T-helper 1 cell treated with Interleukin-12 subunit alpha and Interleukin-12 subunit beta and Interleukin-4 antibody, amounts not matched to agents 30 ng/mL and 1 ng/mL, for 36 hours (primary cell): ENCODE measurements around the gene HYCC1. TPM values are rescaled to one million over a fixed set of nuclear protein-coding genes. Genes with fewer than 3 reads are reported as not detected.
"Not testable (repeated sequence)": the region's sequence is repeated elsewhere in the genome, so short reads cannot be mapped to it uniquely, and the experiment has no call there.

Source experiments
- intact Hi-C: fragments of 100-400 bp; cut with micrococcal nuclease; formaldehyde crosslinking; loops from one replicate; pipeline ENCODE4 v1.15.1; 2024
- total RNA-seq: library from RNA; stranded (reverse); gene quantifications from 2 replicates; pipeline ENCODE4 v1.2.3, GENCODE V29; 2022

HYCC1 gene
- 61.3 and 64.2 TPM in 2 replicates for total RNA-seq

DNA sequence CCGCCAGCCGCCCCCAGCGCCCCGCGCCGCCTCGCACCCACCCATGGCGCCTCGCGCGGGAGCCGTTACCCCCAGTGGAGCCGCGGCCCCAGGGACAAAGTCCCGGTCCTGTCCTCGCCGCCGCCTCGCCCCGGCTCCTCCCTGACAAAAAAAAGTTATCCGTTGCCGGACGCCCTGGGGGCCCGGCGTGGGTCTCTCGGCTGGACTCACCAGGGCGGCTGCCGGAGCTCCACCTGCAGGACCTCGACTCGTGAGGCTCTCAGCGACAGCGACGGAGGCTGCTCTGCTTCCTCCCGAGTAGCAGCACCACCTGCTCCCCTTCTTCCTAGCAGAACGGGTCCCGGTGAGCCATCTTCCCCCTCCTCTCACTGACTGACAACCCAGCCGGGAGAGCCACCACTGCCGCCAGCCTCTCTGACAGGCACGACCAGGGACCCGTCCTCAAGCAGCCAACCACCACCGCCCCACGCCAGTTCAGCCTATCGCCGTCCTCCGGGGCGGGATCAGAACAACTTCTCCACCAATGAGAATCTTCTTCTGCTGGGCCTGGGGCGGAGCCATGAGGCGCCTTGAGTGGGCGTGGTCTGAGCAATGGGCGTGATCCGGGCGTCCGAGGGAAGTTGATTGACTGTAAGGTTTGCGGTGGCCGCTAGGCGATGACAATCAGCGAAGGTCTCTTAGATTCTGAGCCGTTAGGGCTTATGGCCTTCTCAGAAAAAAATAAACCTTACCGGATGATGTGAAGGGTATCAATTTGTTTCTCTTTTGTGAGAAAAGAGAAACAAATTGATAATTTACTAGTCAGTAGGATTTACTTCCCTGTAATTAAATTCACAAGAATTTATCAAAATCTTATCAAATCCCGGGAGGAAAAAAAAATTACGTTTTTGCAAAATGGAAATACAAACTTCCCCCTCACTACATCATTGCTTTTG lies at the start of gene HYCC1:
Gene HYCC1 (minus strand): TSS at position 416 of the 935 bp plus-strand sequence. CDS start 23,019 bp downstream, outside the sequence.
- intact Hi-C loops, result loop anchor here (1.0 to 10.0 kb wide), 18 partner anchors 19 to 1659 kb away; partner anchors contain the start of genes CCDC126, CDCA7L, IL6 and KLHL7

DNA sequence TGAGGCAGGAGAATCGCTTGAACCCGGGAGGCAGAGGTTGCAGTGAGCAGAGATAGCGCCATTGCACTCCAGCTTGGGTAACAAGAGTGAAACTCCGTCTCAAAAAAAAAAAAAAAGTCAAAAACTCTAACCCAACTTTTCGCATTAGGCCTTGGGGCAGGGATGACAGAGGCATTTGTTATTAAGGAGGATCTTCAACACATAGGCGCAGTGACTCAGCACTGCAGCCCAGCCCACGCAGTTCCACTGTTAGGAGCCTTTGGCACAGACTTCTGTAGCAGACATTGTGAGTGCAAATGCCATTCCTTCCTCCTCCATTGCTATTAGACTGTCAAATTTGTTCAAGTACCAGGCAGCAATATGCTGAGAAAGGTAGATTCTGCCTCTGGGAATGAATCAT lies 48.5 kb upstream of the HYCC1 start:
- intact Hi-C loops, result no loop called here

DNA sequence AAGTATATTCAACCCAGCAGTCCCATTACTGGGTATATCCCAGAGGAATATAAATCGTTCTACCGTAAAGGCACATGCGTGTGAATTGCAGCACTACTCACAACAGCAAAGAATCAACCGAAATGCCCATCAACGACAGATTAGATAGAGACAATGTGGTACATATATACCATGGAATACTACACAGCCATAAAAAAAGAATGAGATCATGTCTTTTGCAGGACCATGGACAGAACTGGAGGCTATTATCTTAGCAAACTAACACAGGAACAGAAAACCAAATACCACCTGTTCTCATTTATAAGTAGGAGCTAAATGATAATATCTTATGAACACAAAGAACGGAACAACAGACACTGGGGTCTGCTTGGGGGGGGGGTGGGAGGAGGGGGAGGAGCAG lies 47.4 kb upstream of the HYCC1 start:
- intact Hi-C loops, result no loop called here

DNA sequence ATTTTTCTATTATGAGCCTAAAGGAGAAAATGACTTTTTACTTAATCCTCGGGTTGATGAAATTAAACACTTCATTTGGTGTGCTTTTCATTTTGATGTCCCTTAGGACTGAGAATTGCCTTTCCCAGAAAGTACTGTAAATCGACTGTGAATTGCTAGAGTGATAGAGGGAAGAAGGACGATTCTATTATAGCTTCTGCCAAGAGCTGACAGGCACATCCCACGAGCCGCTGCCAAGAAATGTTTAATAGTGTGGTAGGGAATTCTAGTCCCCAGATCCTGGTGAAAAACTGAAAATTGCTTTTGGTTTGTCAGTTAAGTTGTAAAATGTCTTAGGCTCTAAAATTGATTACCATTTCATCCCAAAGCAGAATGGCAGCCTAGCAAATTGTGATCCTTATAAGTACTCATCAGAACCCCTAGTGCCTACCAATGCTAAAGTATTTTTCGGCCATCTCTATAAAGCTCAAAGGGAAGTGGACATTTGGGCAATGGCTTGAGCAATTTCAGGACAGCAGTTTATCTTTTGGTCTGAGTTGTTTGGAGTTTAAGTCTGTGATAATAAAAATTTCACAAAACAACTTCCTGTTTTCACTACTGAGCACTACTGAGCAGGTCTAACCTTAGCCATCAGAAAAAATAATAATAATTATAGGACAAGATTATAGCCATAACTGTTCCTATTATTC lies 44.6 kb upstream of the HYCC1 start:
- intact Hi-C loops, result loop anchor here (5.0 kb wide), 2 partner anchors 86 to 126 kb away; no protein-coding TSS in a partner anchor

DNA sequence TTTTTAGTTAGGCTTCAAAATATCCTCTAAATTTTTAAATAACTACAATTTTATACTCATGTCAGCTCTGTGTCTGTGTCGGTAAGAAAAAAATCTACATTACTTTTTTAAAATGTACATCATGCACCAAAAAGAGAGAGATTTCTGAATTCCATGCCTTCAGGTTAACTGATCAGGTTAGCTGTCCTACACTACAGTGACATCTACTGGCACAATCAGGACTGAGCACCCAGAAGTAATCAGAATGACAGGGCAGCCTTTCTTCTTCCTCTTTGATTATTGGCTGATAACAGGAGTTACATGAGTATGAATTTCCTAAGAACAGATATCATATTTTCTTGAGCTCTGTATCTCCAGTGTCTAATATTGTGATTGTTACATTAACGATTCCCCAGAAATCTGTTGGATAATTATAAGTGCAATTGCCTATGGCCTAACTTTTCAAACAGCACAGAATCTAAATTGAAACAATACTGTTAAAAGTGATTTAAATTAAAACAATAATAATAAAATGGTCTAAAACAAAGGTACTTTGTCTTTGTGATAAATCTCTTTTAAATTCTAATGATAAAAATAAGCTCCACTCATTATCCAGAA lies 41.8 kb upstream of the HYCC1 start:
- intact Hi-C loops, result loop anchor here (1.0 to 5.0 kb wide), 10 partner anchors 41 to 495 kb away; partner anchors contain the start of genes HYCC1, KLHL7 and TOMM7

DNA sequence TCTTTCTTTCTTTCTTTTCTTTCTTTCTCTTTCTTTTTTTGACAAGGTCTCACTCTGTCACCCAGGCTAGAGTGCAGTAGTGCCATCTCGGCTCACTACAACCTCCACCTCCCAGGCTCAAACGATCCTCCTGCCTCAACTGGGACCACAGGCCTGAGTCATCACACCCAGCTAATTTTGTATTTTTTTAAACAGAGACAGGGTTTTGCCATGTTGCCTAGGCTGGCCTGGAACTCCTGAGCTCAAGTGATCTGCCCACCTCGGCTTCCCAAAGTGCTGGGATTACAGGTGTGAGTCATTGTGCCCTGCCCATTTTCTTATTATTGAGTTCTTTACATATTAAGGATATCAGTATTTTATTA lies 37.2 kb upstream of the HYCC1 start:
- intact Hi-C loops, result not testable (repeated sequence)

DNA sequence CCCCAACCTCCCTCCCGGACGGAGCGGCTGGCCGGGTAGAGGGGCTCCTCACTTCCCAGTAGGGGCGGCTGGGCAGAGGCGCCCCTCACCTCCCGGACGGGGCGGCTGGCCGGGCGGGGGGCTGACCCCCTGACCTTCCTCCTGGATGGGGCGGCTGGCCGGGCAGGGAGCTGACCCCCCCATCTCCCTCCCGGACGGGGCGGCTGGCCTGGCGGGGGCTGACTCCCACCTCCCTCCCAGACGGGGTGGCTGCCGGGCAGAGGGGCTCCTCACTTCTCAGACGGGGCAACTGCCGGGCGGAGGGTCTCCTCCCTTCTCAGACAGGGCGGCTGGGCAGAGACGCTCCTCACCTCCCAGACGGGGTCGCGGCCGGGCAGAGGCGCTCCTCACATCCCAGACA lies 32.4 kb upstream of the HYCC1 start:
- intact Hi-C loops, result not testable (repeated sequence)

DNA sequence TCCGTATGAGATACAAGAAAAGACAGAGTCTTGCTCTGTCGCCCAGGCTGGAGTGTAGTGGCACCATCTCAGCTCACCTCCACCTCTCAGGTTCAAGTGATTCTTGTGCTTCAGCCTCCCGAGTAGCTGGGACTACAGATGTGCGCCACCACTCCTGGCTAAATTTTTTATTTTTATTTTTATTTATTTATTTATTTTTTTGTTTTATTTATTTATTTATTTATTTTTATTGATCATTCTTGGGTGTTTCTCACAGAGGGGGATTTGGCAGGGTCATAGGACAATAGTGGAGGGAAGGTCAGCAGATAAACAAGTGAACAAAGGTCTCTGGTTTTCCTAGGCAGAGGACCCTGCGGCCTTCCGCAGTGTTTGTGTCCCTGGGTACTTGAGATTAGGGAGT lies 31.2 kb upstream of the HYCC1 start:
- intact Hi-C loops, result not testable (repeated sequence)

DNA sequence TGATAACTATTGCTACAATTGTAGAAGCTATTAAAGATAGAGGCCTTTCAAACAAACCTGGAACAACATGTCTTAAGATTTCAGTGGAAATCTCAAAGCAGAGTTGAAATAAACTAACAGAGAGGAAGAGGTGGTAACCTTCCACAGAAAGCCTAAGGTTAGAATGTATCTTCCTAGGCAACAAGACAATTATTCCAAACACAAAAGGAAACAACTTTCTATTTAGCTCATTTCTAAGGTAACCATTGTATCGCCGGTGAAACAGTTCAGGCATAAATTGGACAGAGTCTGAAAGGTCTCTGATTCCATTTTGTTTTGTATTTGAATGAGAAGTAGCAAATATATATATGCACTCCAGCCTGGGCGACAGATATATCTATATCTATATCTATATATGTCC lies 30.7 kb upstream of the HYCC1 start:
- intact Hi-C loops, result no loop called here

DNA sequence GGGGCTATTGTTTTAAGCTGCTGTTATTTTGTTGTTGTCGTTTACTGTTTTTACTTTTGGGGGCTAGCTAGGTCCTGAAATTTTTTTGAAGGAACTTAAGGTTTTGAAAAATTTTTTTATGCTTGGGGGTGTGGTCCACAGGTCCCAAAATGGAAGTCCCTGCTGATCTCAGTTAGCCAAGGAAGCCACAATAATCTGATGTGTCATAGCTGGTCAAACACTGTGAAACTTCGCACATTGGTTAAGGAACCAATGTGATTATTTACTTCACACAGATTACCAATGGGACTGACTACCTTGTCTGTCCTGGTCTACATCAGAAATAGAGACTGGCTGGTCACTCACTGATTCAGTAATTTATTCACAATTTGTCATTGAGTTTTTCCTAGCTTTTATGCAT lies 29.5 kb upstream of the HYCC1 start:
- intact Hi-C loops, result no loop called here

DNA sequence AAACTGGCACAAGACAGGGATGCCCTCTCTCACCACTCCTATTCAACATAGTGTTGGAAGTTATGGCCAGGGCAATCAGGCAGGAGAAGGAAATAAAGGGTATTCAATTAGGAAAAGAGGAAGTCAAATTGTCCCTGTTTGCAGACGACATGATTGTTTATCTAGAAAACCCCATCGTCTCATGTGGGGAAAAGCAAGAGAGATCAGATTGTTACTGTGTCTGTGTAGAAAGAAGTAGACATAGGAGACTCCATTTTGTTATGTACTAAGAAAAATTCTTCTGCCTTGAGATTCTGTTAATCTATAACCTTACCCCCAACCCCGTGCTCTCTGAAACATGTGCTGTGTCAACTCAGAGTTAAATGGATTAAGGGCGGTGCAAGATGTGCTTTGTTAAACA lies 25.7 kb upstream of the HYCC1 start:
- intact Hi-C loops, result not testable (repeated sequence)

DNA sequence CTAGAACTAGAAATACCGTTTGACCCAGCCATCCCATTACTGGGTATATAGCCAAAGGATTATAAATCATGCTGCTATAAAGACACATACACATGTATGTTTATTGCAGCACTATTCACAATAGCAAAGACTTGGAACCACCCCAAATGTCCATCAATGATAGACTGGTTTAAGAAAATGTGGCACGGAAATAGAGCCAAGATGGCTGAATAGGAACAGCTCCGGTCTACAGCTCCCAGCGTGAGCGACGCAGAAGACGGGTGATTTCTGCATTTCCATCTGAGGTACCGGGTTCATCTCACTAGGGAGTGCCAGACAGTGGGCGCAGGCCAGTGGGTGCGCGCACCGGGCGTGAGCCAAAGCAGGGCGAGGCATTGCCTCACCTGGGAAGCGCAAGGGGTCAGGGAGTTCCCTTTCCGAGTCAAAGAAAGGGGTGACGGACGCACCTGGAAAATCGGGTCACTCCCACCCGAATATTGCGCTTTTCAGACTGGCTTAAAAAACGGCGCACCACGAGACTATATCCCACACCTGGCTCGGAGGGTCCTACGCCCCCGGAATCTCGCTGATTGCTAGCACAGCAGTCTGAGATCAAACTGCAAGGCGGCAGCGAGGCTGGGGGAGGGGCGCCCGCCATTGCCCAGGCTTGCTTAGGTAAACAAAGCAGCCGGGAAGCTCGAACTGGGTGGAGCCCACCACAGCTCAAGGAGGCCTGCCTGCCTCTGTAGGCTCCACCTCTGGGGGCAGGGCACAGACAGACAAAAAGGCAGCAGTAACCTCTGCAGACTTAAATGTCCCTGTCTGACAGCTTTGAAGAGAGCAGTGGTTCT lies 21.8 kb upstream of the HYCC1 start:
- intact Hi-C loops, result not testable (repeated sequence)

DNA sequence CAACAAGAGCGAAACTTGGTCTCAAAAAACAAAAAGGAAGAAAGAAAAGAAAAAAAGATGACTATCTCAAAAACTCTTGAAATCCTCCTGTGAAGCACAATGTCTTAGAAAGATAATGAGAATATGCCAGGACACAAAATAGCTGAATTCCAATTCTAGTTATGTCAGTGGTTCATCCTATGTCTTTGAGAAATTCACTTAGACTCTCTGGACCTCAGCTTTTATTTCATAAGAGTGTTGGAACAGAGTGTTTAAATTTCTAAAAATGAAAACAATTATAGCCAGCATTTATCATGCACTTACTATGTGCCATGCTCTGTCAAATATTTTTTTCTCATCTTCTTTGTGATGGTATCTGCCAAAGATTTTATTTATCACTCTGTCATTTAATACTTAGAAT lies 13.3 kb upstream of the HYCC1 start:
- intact Hi-C loops, result no loop called here

DNA sequence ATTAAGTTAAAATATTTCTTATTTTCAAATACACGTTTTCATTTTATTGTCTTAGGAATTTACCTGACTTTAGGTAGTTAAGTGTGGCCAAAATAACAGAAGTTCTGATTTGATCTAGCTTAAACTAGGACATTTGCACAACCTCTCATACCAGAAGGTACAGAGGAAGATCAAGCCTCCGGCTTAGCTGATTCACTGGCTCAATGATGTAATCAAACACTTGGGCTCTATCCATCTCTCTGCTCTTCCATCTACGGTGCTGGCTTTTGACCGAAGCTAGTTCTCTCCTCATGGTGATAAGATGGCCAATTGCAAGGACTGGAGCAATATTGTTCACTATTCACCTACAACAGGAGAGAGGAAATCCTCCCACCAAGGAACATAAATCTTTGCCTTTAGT lies 12.2 kb upstream of the HYCC1 start:
- intact Hi-C loops, result no loop called here

DNA sequence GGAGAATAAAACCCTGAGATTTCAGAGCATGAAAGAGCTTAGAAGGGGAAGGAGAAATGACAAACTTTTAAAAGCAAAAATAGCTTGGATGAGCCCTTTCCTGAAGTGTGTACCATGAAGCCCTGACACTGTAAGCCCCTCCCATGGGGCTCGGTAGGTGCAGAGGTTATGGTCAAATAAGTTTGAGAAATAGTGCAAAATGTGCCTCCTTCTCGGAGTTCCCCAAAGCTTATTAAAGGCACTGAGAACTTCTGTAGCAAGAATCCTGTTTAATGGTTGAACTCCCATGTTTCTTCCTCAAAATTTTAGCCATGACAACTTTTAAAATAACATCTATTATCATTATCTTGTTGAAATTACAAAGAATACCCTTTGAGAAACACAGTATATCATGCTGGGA lies 10.5 kb upstream of the HYCC1 start:
- intact Hi-C loops, result no loop called here

DNA sequence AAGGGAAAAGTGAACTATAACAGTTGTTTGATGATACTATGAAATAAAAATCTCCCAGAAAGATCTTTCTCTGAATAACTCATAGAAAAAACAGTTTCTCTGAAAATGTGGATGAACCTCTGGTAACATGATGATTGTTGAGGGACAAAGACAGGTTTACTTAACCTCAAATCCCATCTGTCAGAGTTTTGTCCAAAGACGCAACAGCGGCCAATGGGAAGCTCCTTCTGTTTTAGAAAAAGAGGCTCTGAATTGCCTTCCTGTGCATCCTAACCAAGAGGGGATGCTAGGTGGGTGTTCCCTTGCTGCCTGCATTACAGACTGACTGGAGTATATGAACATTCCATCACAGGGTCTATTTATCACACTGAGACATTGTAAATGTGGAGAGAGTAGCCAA lies 8.9 kb upstream of the HYCC1 start:
- intact Hi-C loops, result no loop called here

DNA sequence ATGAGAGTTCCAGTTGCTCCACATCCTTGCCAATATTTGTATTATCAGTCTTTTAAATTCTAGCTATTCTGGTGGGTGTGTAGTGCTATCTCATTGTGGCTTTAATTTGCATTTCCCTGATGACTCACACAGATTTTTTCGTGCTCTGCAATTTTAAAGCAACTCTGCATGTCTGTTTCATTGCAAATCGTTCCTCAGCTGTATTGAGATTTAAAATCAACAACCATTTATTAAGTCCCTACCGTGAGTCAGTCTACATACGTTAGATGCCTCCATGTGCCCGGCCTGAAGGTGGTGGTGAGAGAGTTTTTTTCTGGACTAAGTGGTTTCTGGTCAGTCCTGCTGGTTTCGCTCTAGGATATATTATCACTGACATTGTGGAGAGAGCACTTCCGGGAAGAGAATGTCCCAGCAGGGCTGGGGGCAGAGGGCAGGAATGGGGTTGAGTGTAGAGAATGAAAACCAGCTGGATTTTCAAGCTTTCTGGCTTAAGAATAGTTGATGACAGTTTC lies 8.4 kb upstream of the HYCC1 start:
- intact Hi-C loops, result no loop called here

DNA sequence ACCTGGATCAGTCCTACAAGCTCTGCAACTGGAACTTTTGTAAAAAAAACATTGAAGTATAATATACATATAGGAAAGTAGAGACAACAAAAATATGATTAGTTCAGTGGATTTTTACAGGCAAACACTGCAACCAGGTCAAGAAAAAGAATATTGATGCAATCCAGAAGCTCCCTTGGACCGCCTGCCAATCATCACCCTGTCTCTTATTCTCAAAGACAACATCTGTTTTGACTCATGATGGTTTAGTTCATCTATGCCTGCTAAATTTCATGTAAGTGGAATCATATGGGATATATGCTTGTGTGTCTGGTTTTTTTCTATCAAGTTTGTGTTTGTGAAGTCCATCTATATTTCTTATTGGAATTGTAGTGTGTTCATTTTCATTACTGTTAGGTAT lies 7.7 kb upstream of the HYCC1 start:
- intact Hi-C loops, result no loop called here

DNA sequence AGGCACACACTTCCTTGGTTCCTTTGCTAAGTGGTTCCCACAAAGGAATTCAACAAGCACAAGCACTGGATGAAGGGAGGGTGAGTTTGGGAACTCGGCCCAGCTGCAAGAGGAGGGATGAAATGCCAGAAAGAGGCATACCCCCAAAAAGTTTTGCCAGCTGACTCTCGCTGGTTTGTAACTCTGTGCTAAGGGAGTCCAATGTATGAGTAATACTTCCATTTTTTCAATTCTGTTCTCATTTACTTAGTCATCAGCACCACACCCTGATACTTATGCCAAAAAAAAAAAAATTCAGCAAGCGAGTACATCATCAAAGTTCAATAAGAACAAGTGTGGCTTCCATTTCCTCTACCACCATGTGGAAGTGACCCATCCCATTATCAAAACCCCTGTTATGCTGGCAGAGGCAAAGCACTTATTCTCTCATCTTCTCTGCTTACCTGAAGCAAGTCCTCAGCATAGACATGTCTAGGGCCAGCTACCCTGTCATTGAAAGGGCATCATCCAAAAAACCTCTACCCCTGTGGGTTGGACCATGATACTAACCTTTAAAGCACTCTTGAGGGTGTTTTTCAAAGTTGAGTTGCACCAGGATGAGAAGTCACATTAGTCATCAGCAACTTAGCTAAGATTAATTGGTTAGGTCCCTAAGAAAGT lies 6.9 kb upstream of the HYCC1 start:
- intact Hi-C loops, result no loop called here

DNA sequence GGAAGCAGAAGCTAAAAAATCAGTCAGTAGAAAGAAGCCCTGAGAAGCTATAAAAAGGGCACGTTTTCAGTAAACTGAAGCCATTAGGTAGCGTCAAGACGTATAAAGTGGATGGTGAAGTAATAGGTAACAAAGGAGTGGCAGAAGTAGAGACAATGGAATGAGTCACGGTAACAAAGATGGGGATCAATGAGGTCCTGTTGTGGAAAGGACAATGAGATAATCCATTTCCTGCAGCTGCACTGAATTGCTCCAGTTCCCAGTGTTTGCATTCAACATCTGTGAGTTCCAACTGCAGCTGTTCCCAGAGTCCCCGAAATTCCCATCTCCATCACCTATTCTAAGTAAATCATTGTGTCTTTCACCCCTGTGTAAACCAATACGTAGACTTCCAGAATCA lies 4.8 kb upstream of the HYCC1 start:
- intact Hi-C loops, result loop anchor here (10.0 kb wide), 2 partner anchors 1074 to 1664 kb away; partner anchors contain the start of gene CDCA7L
